OCI-LY3 (cell line): ENCODE results near the gene CNGB1.
"Not testable (repeated sequence)": the region's sequence is repeated elsewhere in the genome, so short reads cannot be mapped to it uniquely, and the experiment has no call there.

Experiments used
- H2AFZ ChIP-seq: fragments of 200-600, 300-600 bp; shearing (Covaris generic); 2 replicates; pipeline ENCODE4 v1.6.0; 2014; ENCODE audit warnings: antibody characterized with exemption, low read depth, low read length
- H3K27ac ChIP-seq: fragments of 200-600, 300-600 bp; sonication (generic); 2 replicates; pipeline ENCODE4 v1.5.1; 2014; ENCODE audit warnings: mild to moderate bottlenecking, low read length, moderate library complexity, mixed read lengths
- H3K27me3 ChIP-seq: fragments of 200-600, 300-600 bp; sonication (generic); 2 replicates; pipeline ENCODE4 v1.6.1; 2014; ENCODE audit warnings: low read depth, low read length, mixed read lengths
- H3K36me3 ChIP-seq: fragments of 200-600, 300-600 bp; sonication (generic); replicated peaks from 2 replicates; pipeline ENCODE3; 2014; ENCODE audit warnings: low read depth, low read length, mixed read lengths
- H3K4me1 ChIP-seq: fragments of 300-600, 200-600 bp; sonication (generic); 2 replicates; pipeline ENCODE4 v1.6.1; 2014; ENCODE audit warnings: low read length, mixed read lengths
- H3K4me2 ChIP-seq: fragments of 200-600, 300-600 bp; sonication (generic); 2 replicates; pipeline ENCODE4 v1.6.1; 2014; ENCODE audit warnings: low read length, mixed read lengths
- H3K4me3 ChIP-seq: fragments of 300-600, 200-600 bp; sonication (generic); 2 replicates; pipeline ENCODE4 v1.5.1; 2014; ENCODE audit warnings: antibody characterized with exemption, mild to moderate bottlenecking, low read length, moderate library complexity
- H3K79me2 ChIP-seq: fragments of 300-600, 200-600 bp; shearing (Covaris generic); 2 replicates; pipeline ENCODE4 v1.6.1; 2014; ENCODE audit warnings: mild to moderate bottlenecking, low read length, mixed read lengths
- H3K9ac ChIP-seq: fragments of 300-600, 200-600 bp; shearing (Covaris generic); 2 replicates; pipeline ENCODE4 v1.6.0; 2014; ENCODE audit warnings: mild to moderate bottlenecking, low read length, moderate library complexity
- H3K9me3 ChIP-seq: fragments of 200-600, 300-600 bp; shearing (Covaris generic); 2 replicates; pipeline ENCODE4 v1.6.1; 2014; ENCODE audit warnings: low read length, mixed read lengths; ENCODE audit not compliant: insufficient read depth
- H4K20me1 ChIP-seq: fragments of 200-600, 300-600 bp; sonication (generic); 2 replicates; pipeline ENCODE4 v1.6.1; 2016; ENCODE audit warnings: low read length, mixed read lengths; ENCODE audit not compliant: insufficient read depth
- EZH2phosphoT487 ChIP-seq: fragments of 200-600 bp; shearing (Covaris generic); IDR thresholded peaks from 2 replicates; pipeline ENCODE4 v1.6.1; 2018; ENCODE audit warnings: antibody characterized with exemption, mixed run types, low read depth
- TF ChIP-seq, protein P1 (sequence below): fragments of 200-600, 300-600 bp; sonication (generic); IDR thresholded peaks from 2 replicates; pipeline ENCODE4 v1.5.1; 2014; ENCODE audit warnings: antibody characterized with exemption, low read length, low read depth

Gene CNGB1

DNA sequence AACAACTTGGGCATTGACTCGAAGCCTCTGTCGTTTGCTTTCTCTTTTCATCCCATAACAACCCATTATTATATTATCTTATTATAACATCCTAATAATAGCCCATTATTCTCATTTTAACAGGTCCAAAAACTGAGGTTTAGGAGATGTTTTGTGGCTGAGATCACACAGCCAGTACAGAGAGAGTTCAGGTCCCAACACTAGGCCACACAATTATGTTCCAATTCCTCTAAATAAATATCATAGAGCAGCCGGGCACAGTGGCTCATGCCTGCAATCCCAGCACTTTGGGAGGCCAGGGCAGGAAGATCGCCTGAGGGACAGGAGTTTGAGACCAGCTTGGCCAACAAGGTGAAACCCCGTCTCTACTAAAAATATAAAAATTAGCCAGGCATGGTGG lies 128.3 kb downstream of the CNGB1 start:
- Histone ChIP-seq H3K27me3 (0 out of 2 replicates have a peak, but pooled peaks cover 9% of the 10 kb centered on the region), H3K9me3 (no peaks in the 10 kb centered on the region), H4K20me1 (no peaks in the 10 kb centered on the region), H3K79me2 (no peaks in the 10 kb centered on the region), H3K4me3 (no peak overlapping the region), H2AFZ (no peak overlapping the region), H3K4me1 (peaks cover 20% of the 10 kb centered on the region), H3K27ac (no peak overlapping the region), H3K4me2 (no peak overlapping the region), H3K36me3 (no peaks in the 10 kb centered on the region), H3K9ac (no peak overlapping the region)
- TF ChIP-seq, protein P1, sequence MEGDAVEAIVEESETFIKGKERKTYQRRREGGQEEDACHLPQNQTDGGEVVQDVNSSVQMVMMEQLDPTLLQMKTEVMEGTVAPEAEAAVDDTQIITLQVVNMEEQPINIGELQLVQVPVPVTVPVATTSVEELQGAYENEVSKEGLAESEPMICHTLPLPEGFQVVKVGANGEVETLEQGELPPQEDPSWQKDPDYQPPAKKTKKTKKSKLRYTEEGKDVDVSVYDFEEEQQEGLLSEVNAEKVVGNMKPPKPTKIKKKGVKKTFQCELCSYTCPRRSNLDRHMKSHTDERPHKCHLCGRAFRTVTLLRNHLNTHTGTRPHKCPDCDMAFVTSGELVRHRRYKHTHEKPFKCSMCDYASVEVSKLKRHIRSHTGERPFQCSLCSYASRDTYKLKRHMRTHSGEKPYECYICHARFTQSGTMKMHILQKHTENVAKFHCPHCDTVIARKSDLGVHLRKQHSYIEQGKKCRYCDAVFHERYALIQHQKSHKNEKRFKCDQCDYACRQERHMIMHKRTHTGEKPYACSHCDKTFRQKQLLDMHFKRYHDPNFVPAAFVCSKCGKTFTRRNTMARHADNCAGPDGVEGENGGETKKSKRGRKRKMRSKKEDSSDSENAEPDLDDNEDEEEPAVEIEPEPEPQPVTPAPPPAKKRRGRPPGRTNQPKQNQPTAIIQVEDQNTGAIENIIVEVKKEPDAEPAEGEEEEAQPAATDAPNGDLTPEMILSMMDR: no peak
- TF ChIP-seq EZH2phosphoT487: no peak

DNA sequence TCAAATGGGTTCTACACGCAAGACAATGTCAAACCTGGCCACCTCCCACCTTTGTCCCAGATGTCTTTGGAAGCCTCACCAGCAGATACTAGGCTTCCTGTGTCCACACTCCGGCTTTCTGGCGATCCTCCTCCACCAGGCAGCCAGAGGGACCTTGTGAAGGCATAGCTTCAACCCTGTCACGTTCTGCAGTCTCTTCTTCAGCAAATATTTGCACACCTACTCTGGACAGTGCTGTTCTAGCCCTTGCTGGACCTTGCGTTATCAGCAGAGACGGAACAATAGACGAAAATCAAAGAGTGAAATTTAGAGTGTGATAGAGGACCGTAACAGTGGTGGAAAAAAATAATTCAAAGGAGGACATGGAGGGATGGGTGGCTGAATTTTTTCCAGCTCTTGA lies 130.1 kb downstream of the CNGB1 start:
- 0 out of 2 replicates have a peak, but pooled peaks cover 9% of the 10 kb centered on the region for H3K27me3 ChIP-seq
- no peak overlapping the region for H3K27ac ChIP-seq
- peaks cover 8% of the 10 kb centered on the region for H3K4me1 ChIP-seq
- H2AFZ ChIP-seq: no peak overlapping the region
- TF ChIP-seq, protein P1: no peak
- TF ChIP-seq EZH2phosphoT487: no peak
- H3K79me2 ChIP-seq: no peaks in the 10 kb centered on the region
- H3K9me3 ChIP-seq: no peaks in the 10 kb centered on the region
- H3K4me3 ChIP-seq: no peak overlapping the region
- no peak overlapping the region for H3K4me2 ChIP-seq
- H4K20me1 ChIP-seq: no peaks in the 10 kb centered on the region
- no peaks in the 10 kb centered on the region for H3K36me3 ChIP-seq
- no peak overlapping the region for H3K9ac ChIP-seq

DNA sequence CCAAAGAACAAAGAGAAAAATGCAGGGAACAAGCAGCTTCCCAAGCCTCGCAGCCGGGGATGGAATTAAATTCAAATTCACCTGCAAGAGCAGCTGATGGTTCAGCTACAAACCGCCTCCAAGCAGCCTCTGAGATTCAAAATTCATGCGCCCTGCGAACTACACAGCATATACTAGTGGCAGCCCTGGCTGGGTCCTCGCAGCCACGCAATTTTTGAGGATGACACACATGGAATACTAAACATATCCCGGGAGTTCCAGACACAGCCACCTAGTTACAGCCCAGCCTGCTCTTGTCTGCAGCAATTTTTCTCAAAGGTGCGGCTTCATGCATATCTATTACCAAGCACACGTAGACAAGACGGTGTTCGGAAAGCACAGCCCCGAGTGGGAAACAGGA lies 132.8 kb downstream of the CNGB1 start:
- Histone ChIP-seq H3K9ac (no peak overlapping the region), H3K4me3 (no peak overlapping the region), H3K4me2 (no peak overlapping the region), H3K79me2 (no peaks in the 10 kb centered on the region), H3K4me1 (no peaks in the 10 kb centered on the region), H3K9me3 (no peaks in the 10 kb centered on the region), H3K27me3 (peaks cover 12% of the 10 kb centered on the region; the same call in 1 of the 2 replicates), H2AFZ (no peak overlapping the region), H4K20me1 (no peaks in the 10 kb centered on the region), H3K27ac (no peak overlapping the region), H3K36me3 (no peaks in the 10 kb centered on the region)
- no peak for TF ChIP-seq EZH2phosphoT487
- TF ChIP-seq, protein P1: no peak

DNA sequence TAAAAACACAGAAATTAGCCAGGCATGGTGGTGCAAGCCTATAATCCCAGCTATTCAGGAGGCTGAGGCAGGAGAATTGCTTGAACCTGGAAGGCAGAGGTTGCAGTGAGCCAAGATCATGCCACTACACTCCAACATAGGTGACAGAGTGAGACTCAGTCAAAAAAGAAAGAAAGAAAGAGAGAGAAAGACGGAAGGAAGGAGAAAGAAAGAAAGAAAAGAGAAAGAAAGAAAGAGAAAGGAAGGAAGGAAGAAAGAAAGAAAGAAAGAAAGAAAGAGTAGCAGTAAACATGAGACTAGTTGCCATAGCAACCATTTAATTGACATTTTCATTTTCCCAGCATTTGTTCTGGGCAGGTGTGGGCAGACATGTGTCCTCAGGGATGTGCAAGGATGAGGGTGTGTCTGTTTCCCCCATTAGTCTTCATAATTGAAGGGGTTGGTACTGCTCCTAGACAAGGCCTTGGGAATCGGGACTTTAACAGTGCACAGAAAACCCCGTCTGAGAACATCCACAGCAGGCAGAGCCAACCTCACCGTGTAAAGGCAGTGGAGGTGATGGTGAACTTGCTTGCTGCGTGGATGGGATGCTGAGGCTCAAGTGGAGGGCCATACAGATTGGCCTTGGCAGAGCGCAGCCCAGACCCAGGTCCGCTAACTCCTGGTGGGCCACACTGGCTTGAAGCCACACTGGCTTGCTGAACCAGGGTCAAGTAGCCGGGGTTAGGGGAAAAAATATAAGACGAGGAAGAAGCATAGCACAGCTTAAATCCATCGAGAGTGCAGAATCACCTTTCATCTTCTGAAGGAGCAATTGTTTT lies 133.4 kb downstream of the CNGB1 start:
- H4K20me1 ChIP-seq: no peaks in the 10 kb centered on the region
- no peak overlapping the region for H3K4me2 ChIP-seq
- no peaks in the 10 kb centered on the region for H3K9me3 ChIP-seq
- no peak overlapping the region for H2AFZ ChIP-seq
- no peak overlapping the region for H3K9ac ChIP-seq
- no peaks in the 10 kb centered on the region for H3K4me1 ChIP-seq
- no peaks in the 10 kb centered on the region for H3K36me3 ChIP-seq
- H3K27me3 ChIP-seq: peaks cover 12% of the 10 kb centered on the region; the same call in 1 of the 2 replicates
- H3K27ac ChIP-seq: no peak overlapping the region
- TF ChIP-seq EZH2phosphoT487: no peak
- TF ChIP-seq, protein P1: no peak
- H3K4me3 ChIP-seq: no peak overlapping the region
- H3K79me2 ChIP-seq: no peaks in the 10 kb centered on the region

DNA sequence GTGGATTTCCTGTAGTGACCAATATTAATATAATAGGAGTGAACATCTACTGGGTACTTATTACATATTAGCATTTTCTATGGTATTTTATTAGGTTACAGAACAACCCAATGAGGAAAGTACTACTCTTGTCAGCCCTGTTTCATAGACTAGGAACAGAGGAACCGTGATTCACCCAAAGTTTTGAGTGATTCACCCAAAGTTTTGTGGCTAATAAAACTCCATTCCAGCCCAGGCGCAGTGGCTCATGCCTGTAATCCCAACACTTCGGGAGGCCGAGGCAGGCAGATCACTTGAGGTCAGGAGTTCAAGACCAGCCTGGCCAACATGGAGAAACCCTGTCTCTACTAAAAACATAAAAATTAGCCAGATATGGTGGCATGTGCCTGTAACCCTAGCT lies 135.5 kb downstream of the CNGB1 start:
- H4K20me1 ChIP-seq, H3K79me2 ChIP-seq, H3K27ac ChIP-seq, H3K4me1 ChIP-seq, H2AFZ ChIP-seq, H3K4me2 ChIP-seq, H3K4me3 ChIP-seq, H3K9me3 ChIP-seq, H3K9ac ChIP-seq, H3K36me3 ChIP-seq: not testable (repeated sequence)
- H3K27me3 ChIP-seq: peaks cover 20% of the 10 kb centered on the region
